HFFc6 (cell line): ENCODE measurements around the gene PPM1F. TPM values are rescaled to one million over a fixed set of nuclear protein-coding genes. Genes with fewer than 3 reads are reported as not detected.
"Not testable (repeated sequence)": the region's sequence is repeated elsewhere in the genome, so short reads cannot be mapped to it uniquely, and the experiment has no call there.

Source experiments
- DNase-seq: peaks from one replicate; pipeline ENCODE4 v3.0.0-alpha.2; 2018
- H3K27ac Mint-ChIP-seq: 2 replicates; pipeline ENCODE4 v1.8.0; 2020; ENCODE audit warnings: mild to moderate bottlenecking, mixed read lengths
- H3K27me3 Mint-ChIP-seq: 2 replicates; pipeline ENCODE4 v1.8.0; 2021; ENCODE audit warnings: mild to moderate bottlenecking, moderate library complexity, mixed read lengths; ENCODE audit not compliant: insufficient read depth
- H3K36me3 Mint-ChIP-seq: 2 replicates; pipeline ENCODE4 v1.8.0; 2021; ENCODE audit warnings: low read depth, mixed read lengths
- H3K4me1 Mint-ChIP-seq: 2 replicates; pipeline ENCODE4 v1.8.0; 2020; ENCODE audit warnings: low read depth, mixed read lengths
- H3K4me3 Mint-ChIP-seq: 2 replicates; pipeline ENCODE4 v1.8.0; 2020; ENCODE audit warnings: mild to moderate bottlenecking, moderate library complexity, mixed read lengths
- H3K9me3 Mint-ChIP-seq: 2 replicates; pipeline ENCODE4 v1.8.0; 2020; ENCODE audit warnings: mild to moderate bottlenecking, mixed read lengths
- total RNA-seq, 6 experiments: library from RNA; stranded (reverse); fragmentation: NEBNext Ultra II Directional; extraction: Animal tissue kit (Norgen Biotek cat#: 25700); gene quantifications; 2 replicates in 1 of 6; 3 replicates in 5 of 6; pipeline ENCODE4 v1.2.3, GENCODE V29; 2021
- TF ChIP-seq, protein P1 (sequence below): fragments of 200-600 bp; sonication (generic); IDR thresholded peaks from 2 replicates; pipeline ENCODE4 v1.5.0; 2021; ENCODE audit warnings: antibody characterized with exemption, mild to moderate bottlenecking

Gene PPM1F
- total RNA-seq, 6 experiments from 2014 or later, result 56.1 to 65.3 (median 60.6) TPM

DNA sequence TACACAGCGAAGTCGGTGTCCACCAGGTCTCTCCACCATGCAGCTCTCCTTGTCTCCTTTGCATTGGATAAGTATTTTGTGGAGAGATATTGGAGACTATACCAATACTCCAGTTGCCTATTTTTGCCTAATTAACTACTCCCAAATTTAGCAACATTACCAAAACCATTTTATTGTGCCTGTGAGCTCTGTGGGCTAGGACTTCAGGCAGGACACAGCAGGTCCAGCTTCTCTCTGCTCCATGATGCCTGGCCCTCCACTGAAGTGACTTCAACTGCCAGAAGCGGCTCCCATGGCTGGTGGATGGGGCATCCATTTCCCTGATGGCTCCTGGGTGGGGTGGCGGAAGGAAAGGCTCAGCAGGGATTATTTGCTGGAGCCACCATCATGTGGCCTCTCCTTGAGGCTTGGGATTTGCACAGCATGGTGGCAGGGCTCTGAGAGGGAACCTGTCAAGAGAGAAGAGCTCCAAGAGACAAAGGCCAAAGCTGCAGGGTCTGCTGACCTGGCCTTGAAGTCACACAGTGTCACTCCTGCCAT is 48.3 kb downstream of the PPM1F start:
- TF ChIP-seq, protein P1, sequence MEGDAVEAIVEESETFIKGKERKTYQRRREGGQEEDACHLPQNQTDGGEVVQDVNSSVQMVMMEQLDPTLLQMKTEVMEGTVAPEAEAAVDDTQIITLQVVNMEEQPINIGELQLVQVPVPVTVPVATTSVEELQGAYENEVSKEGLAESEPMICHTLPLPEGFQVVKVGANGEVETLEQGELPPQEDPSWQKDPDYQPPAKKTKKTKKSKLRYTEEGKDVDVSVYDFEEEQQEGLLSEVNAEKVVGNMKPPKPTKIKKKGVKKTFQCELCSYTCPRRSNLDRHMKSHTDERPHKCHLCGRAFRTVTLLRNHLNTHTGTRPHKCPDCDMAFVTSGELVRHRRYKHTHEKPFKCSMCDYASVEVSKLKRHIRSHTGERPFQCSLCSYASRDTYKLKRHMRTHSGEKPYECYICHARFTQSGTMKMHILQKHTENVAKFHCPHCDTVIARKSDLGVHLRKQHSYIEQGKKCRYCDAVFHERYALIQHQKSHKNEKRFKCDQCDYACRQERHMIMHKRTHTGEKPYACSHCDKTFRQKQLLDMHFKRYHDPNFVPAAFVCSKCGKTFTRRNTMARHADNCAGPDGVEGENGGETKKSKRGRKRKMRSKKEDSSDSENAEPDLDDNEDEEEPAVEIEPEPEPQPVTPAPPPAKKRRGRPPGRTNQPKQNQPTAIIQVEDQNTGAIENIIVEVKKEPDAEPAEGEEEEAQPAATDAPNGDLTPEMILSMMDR, result no peak
- Mint-ChIP-seq H3K36me3 (no peaks in the 10 kb centered on the region), H3K4me1 (no peaks in the 10 kb centered on the region; the same call in 1 of the 2 replicates), H3K9me3 (no peaks in the 10 kb centered on the region), H3K4me3 (no peak overlapping the region), H3K27ac (no peak overlapping the region), H3K27me3 (peaks cover 4% of the 10 kb centered on the region)
- DNase-seq, result no peak

DNA sequence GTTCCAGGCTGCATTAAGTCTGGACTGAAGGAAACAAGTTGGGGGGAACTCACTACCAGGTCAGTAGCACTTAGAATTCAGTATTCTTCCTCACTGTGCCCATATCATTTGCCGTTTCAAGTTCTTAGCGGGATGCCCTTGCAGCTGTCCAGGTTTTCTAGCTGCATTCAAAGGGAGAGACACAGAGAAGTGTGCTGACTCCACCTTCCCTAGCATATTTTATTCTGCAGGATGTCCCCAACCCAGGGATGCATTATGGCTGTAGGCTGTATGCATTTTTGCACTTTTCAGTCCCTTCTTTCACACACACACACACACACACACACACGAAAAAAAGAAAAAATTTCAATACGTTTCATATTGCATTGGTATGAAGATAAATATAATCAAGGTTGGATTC is 49.4 kb downstream of the PPM1F start:
- Mint-ChIP-seq H3K9me3 (no peaks in the 10 kb centered on the region), H3K27ac (no peak overlapping the region), H3K36me3 (no peaks in the 10 kb centered on the region), H3K27me3 (peaks cover 4% of the 10 kb centered on the region), H3K4me3 (no peak overlapping the region), H3K4me1 (no peaks in the 10 kb centered on the region; the same call in 1 of the 2 replicates)
- TF ChIP-seq, protein P1, result no peak
- no peak for DNase-seq

DNA sequence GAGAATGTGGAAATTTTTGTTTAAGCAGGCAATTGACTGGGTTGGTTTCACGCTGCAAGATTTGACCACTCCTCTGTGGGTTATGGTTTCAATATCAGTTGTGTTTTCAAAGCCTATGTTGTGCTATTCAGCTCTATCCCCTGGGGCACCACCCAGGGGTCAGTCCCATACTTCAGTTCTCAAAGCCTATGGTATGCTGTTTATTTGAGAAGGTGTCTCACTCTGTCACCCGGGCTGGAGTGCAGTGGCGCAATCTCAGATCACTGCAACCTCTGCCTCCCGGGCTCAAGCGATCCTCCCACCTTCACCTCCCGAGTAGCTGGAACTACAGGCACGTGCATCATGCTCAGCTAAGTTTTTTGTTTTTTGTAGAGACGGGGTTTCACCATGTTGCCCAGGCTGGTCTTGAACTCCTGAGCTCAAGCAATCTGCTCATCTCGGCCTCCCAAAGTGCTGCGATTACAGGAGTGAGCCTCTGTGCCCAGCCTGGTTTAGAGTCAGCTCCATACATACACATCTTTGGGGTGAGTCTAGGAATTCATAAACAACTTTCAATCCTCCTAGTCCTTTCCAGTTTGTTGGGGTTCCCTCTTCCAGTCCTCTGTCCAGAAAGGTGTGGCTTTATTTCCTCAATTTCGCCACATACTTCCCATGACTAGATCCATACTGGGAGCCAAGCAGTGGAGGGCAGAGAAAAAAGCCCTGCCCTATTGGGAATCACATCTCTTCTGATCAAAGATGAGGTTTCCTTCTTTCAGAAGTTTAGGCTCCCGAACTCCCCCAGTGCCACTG is 50.2 kb downstream of the PPM1F start:
- H3K4me1 Mint-ChIP-seq, result no peaks in the 10 kb centered on the region; the same call in 1 of the 2 replicates
- no peak overlapping the region for H3K27ac Mint-ChIP-seq
- TF ChIP-seq, protein P1, result no peak
- no peak overlapping the region for H3K4me3 Mint-ChIP-seq
- DNase-seq, result no peak
- no peaks in the 10 kb centered on the region for H3K36me3 Mint-ChIP-seq
- no peaks in the 10 kb centered on the region for H3K9me3 Mint-ChIP-seq
- peaks cover 4% of the 10 kb centered on the region for H3K27me3 Mint-ChIP-seq

DNA sequence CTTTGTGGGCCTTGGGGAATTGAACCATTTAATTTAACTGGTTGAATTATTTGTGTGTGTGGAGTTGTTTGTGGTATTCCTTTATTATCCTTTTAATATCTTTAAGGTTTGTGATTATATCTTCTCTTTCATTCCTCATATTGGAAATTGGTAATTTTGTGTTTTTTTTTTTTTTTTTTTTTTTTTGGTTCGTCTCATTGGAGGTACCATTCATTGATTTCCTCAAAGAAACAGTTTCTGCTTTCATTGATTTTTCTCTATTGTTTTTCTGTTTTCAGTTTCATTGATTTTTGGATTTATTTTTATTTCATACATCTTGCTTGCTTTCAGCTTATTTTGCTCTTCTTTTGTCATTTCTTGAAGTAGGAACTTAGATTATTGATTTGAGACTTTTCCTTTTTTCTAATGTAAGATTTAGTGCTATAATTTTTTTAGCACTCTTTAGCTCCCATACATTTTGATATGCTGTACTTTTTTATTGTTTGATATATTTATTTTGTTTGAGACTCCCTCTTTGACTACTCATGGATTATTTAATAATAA is 54.2 kb downstream of the PPM1F start:
- TF ChIP-seq, protein P1, result no peak
- H3K9me3 Mint-ChIP-seq, result no peaks in the 10 kb centered on the region
- no peaks in the 10 kb centered on the region for H3K36me3 Mint-ChIP-seq
- H3K4me1 Mint-ChIP-seq, result no peaks in the 10 kb centered on the region
- H3K4me3 Mint-ChIP-seq, result no peak overlapping the region
- no peak overlapping the region for H3K27ac Mint-ChIP-seq
- H3K27me3 Mint-ChIP-seq, result peaks cover 4% of the 10 kb centered on the region; the same call in 1 of the 2 replicates
- no peak for DNase-seq

DNA sequence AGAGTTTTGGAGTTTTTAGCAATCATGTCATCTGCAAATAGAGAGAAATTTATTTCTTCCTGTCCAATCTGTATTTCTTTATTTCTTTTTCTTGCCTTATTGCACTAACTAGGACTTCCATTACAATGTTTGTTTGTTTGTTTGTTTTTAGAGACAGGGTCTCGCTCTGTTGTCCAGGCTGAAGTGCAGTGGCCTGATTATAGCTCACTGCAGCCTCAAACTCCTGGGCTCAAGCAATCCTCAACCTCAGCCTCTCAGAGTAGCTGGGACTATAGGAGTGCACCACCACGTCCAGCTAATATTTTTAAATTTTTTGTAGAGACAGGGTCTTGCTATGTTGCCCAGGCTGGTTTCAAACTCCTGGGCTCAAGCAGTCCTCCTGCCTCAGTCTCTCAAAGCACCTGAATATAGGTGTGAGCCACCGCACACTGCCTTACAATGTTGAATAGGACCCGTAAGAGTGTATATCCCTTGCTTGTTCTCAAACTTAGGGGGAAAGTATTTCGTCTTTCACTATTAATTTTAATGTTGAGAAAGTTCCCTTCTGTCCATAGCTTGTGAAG is 55.6 kb downstream of the PPM1F start:
- DNase-seq, result no peak
- peaks cover 4% of the 10 kb centered on the region; the same call in 1 of the 2 replicates for H3K27me3 Mint-ChIP-seq
- H3K27ac Mint-ChIP-seq, result no peak overlapping the region
- no peaks in the 10 kb centered on the region for H3K9me3 Mint-ChIP-seq
- no peaks in the 10 kb centered on the region for H3K36me3 Mint-ChIP-seq
- no peaks in the 10 kb centered on the region for H3K4me1 Mint-ChIP-seq
- no peak overlapping the region for H3K4me3 Mint-ChIP-seq
- TF ChIP-seq, protein P1, result no peak

DNA sequence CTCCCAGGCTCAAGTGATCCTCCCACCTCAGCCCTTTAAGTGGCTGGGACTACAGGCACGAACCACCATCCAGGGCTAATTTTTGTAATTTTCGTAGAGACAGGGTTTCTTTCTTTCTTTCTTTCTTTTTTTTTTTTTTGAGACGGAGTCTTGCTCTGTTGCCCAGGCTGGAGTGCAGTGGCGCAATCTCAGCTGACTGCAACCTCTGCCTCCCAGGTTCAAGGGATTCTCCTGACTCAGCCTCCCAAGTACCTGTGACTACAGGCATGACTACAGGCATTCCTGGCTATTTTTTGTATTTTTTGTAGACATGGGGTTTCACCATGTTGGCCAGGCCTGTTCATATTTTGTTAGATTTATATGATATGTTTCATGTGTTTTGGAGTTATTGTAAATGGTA is 56.4 kb downstream of the PPM1F start:
- not testable (repeated sequence) for H3K4me3 Mint-ChIP-seq, H3K27ac Mint-ChIP-seq, H3K4me1 Mint-ChIP-seq, H3K27me3 Mint-ChIP-seq, H3K36me3 Mint-ChIP-seq, DNase-seq, H3K9me3 Mint-ChIP-seq
